Esophagus squamous epithelium (tissue), 5 donors: ENCODE data around the gene CLCN2. TPM values are rescaled to one million over a fixed set of nuclear protein-coding genes. Genes with fewer than 3 reads are reported as not detected.

Source experiments
- DNase-seq: peaks from one replicate; lab custom pipeline; 2025; lab: John Stamatoyannopoulos, UW
- H3K27ac ChIP-seq, 4 donors: fragments of 200-600 bp; sonication (generic); one replicate each; pipeline ENCODE4 v1.5.1; 2016 to 2019; ENCODE audit warnings: mild to moderate bottlenecking in 1 of 4
- H3K27me3 ChIP-seq, 4 donors: fragments of 200-600 bp; sonication (generic); 1 replicate in 3 of 4; 2 replicates in 1 of 4; pipeline versions ENCODE4 v1.5.1 to v1.6.0; 2017 to 2021; ENCODE audit warnings: antibody characterized with exemption in 1 of 4
- H3K36me3 ChIP-seq, 3 donors: fragments of 200-600 bp; sonication (generic); one replicate each; pipeline ENCODE4 v1.5.1; 2016 to 2019
- H3K4me1 ChIP-seq, 3 donors: fragments of 200-600 bp; sonication (generic); one replicate each; pipeline ENCODE4 v1.5.1; 2017 to 2019
- H3K4me3 ChIP-seq, 4 donors: fragments of 200-600 bp; sonication (generic); 1 replicate in 3 of 4; 2 replicates in 1 of 4; pipeline ENCODE4 v1.5.1; 2016 to 2019; ENCODE audit warnings: mild to moderate bottlenecking in 2 of 4, moderate library complexity in 1 of 4
- H3K9me3 ChIP-seq, 3 donors: fragments of 200-600 bp; sonication (generic); one replicate each; pipeline ENCODE4 v1.5.1; 2016 to 2019
- POLR2A ChIP-seq, 4 donors: fragments of 450-650 bp; IDR thresholded peaks; one replicate each; pipeline ENCODE4 v1.6.1; 2017; ENCODE audit warnings: antibody characterized with exemption in 4 of 4, mild to moderate bottlenecking in 4 of 4, moderate library complexity in 3 of 4
- WGBS, 2 donors: methylation state at CpG; one replicate each; pipeline ENCODE4 v1.1.5; 2018; 5-methylcytosine and 5-hydroxymethylcytosine counted together
- intact Hi-C: fragments of 100-400 bp; cut with DNase I; formaldehyde crosslinking; loops from one replicate; pipeline ENCODE4 v1.15.0; 2022
- total RNA-seq, 4 donors: library from RNA; depleted of rRNA; stranded (reverse); fragments of >200 nt; gene quantifications; one replicate each; pipeline ENCODE4 v1.1.0, GENCODE V29; 2016
- TF ChIP-seq, protein P1 (sequence below), 6 experiments: fragments of 450-650 bp in 4 of 6; fragments of 200-600 bp in 2 of 6; sonication (generic) in 2 of 6; IDR thresholded peaks; one replicate each; pipeline ENCODE4 v1.5.1; 2016 to 2019; ENCODE audit warnings: antibody characterized with exemption in 6 of 6, mild to moderate bottlenecking in 4 of 6, moderate library complexity in 4 of 6
- donor health status: DM: yes; HTN: yes; CAD: no.

The CLCN2 gene
- total RNA-seq, 4 donors from 2014 or later = 2.1 to 4.2 (median 3.0) TPM

DNA sequence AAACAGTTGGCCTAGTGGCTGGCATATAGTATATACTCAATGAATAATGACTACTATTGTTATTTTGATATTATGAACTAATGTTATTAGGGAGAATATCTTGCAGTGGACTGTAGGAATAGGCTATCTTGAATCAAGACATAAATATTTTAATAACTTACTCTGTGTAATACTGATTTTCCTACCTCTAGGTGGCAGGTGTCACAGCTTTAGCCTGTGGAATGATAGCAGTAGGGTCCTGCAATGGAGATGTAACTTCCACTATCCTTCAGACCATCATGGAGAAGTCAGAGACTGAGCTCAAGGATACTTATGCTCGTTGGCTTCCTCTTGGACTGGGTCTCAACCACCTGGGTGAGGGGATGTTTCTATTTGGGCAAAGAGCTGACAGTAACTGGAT lies 55.8 kb downstream of the CLCN2 start:
- intact Hi-C loops = loop anchor here (10.0 kb wide), 1 partner anchor 49 kb away; no protein-coding TSS in a partner anchor
- TF ChIP-seq, protein P1, sequence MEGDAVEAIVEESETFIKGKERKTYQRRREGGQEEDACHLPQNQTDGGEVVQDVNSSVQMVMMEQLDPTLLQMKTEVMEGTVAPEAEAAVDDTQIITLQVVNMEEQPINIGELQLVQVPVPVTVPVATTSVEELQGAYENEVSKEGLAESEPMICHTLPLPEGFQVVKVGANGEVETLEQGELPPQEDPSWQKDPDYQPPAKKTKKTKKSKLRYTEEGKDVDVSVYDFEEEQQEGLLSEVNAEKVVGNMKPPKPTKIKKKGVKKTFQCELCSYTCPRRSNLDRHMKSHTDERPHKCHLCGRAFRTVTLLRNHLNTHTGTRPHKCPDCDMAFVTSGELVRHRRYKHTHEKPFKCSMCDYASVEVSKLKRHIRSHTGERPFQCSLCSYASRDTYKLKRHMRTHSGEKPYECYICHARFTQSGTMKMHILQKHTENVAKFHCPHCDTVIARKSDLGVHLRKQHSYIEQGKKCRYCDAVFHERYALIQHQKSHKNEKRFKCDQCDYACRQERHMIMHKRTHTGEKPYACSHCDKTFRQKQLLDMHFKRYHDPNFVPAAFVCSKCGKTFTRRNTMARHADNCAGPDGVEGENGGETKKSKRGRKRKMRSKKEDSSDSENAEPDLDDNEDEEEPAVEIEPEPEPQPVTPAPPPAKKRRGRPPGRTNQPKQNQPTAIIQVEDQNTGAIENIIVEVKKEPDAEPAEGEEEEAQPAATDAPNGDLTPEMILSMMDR (IDR thresholded peaks at IDR 0.05) = peak in 3 of 6 experiments; percentile 18 to 44 (median 37)
- no peak for TF ChIP-seq POLR2A (IDR thresholded peaks at IDR 0.05)
- H3K27me3 ChIP-seq = no peaks in the 10 kb centered on the region
- no peak overlapping the region for H3K27ac ChIP-seq
- peaks cover 0 to 5% (median 2%) of the 10 kb centered on the region in 3 donors for H3K4me1 ChIP-seq
- DNase-seq = no peak
- H3K36me3 ChIP-seq = peaks cover 38 to 94% (median 66%) of the 10 kb centered on the region in 3 donors
- 38 to 45% methylated on average over 1 of the region's 1 CpG for WGBS, 2 donors
- no peaks in the 10 kb centered on the region for H3K9me3 ChIP-seq
- no peak overlapping the region for H3K4me3 ChIP-seq

DNA sequence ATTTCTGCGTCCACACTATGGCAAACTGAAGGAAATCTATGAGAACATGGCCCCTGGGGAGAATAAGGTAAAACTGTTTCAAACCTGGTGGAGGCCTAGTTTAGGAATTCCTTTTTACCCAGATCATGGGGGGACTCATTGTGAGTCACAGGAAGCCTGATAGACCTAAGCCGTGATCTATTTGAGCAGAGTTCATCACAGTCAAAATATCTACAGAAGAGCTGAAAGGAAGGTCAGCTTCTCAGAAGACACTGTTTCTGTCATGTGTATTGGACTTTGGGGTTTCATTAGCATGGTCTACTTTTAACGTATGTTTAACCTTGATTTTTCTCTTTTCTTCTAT lies 61.1 kb downstream of the CLCN2 start:
- intact Hi-C loops = loop anchor here (10.0 kb wide), 1 partner anchor 54 kb away; no protein-coding TSS in a partner anchor
- Histone ChIP-seq H3K4me1 (peaks cover 9 to 23% (median 13%) of the 10 kb centered on the region in 3 donors), H3K27ac (peak overlapping the region in 3 of 4 donors; percentile 87 to 92 (median 90)), H3K36me3 (peaks cover 24 to 53% (median 37%) of the 10 kb centered on the region in 3 donors), H3K9me3 (no peaks in the 10 kb centered on the region), H3K4me3 (peak overlapping the region in 2 of 4 donors; percentile 86 to 96), H3K27me3 (no peaks in the 10 kb centered on the region)
- DNase-seq = no peak
- 48 to 64% methylated on average over 3 of the region's 3 CpGs for WGBS, 2 donors
- TF ChIP-seq, protein P1 (IDR thresholded peaks at IDR 0.05) = no peak

DNA sequence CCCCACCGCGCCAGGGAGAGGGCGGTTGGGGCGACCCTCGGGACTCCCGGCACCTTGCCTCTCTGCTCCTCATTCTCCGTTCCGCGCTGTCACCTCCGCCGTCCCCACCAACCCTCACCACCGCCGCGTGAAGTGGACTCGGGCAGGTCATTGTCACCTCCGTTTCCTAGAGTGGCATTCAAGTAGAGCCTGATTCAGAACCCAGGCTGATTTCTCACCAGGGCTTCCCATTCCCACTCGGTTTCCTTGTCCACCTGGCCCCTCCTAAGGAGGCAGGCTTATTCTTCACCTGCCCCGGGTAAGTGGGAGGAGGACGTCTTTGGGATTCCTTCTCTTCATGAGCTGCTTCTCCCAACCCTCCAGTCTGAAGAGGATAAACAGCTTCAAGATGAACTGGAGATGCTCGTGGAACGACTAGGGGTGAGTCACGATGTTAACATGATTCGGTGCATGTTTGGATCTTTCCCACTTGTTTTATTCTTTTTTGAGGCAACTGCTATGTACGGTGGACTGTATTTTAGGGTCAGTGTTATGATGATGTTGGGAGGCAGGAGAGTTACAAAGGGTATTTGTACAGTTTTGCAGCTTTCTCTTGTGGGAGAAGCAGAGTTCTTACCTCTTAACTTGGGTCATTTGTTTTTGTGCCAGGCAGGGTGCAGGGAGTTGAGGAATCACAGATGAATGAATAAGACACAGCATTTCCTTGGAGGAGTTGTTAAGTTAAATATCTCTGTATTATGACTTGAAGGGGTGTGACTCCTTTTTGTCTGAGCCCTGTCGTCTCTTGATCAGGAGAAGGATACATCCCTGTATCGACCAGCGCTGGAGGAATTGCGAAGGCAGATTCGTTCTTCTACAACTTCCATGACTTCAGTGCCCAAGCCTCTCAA lies 61.7 kb downstream of the CLCN2 start:
- no peaks in the 10 kb centered on the region for H3K9me3 ChIP-seq

DNA sequence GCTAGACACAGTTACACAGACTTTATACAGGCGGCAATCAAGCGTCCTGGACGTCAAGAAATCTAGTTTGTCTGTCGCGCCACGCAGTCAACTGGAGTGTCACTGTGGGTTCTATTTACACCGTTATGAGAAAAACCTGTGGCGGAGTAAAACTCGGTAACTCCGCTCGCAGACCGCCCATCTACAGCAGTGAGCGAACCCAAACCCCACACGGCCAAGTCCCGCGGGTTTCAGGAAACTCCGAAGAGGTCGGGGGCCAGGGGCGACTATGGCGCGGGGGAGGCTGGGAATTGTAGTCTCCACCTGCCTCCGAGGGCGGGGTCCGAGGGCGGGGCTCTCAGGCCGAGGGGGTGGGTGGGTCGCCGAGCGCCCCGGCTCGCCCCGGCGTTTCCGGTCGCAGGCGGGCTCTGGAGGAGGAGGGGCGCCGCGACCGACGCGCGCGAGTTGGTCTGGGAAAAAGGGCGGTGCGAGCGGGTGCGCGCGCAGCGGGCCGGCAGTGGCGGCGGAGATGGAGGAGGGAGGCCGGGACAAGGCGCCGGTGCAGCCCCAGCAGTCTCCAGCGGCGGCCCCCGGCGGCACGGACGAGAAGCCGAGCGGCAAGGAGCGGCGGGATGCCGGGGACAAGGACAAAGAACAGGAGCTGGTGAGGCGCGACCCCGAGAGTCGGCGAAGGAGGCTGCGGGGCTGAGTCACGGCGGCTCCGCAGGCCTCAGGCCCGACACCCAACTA lies 62.5 kb downstream of the CLCN2 start, which contains the start of gene PSMD2:
PSMD2 (plus strand) TSS at position 483 of the 729 bp plus-strand sequence; CDS start at position 509, 26 bp downstream.
- TF ChIP-seq, protein P1 (IDR thresholded peaks at IDR 0.05) = peak in 1 of 6 experiments; percentile 6
- TF ChIP-seq POLR2A (IDR thresholded peaks at IDR 0.05) = peak in 3 of 4 donors; percentile 68 to 85 (median 81)
- WGBS, 2 donors = 0% methylated on average over 17 to 21 of the region's 78 CpGs
- H3K4me1 ChIP-seq = peaks cover 9 to 23% (median 13%) of the 10 kb centered on the region in 3 donors
- H3K9me3 ChIP-seq = no peaks in the 10 kb centered on the region
- peaks cover 24 to 39% (median 28%) of the 10 kb centered on the region in 3 donors for H3K36me3 ChIP-seq
- peak within 1 kb of the TSS; percentile 86 to 92 (median 88) for H3K27ac ChIP-seq
- intact Hi-C loops = no loop called here
- DNase-seq = peak; percentile 84
- H3K27me3 ChIP-seq = no peaks in the 10 kb centered on the region
- peak within 1 kb of the TSS; percentile 79 to 99 (median 91) for H3K4me3 ChIP-seq

More for the DNA sequence above, 61.7 kb downstream of the CLCN2 start:
- Histone ChIP-seq H3K27ac (peak overlapping the region; percentile 86 to 92 (median 88)), H3K4me3 (peak overlapping the region; percentile 79 to 99 (median 91)), H3K36me3 (peaks cover 24 to 47% (median 37%) of the 10 kb centered on the region in 3 donors), H3K4me1 (peaks cover 9 to 23% (median 13%) of the 10 kb centered on the region in 3 donors), H3K27me3 (no peaks in the 10 kb centered on the region)
- intact Hi-C loops = loop anchor here (10.0 kb wide), 1 partner anchor 55 kb away; no protein-coding TSS in a partner anchor
- TF ChIP-seq, protein P1 (IDR thresholded peaks at IDR 0.05) = no peak
- peak in 1 of 4 donors; percentile 7 for TF ChIP-seq POLR2A (IDR thresholded peaks at IDR 0.05)
- WGBS, 2 donors = 14 to 21% methylated on average over 22 to 29 of the region's 29 CpGs
- DNase-seq = no peak
